HG03558 (cell line): Measurements from ENCODE around the gene CLIP2.

Source experiments
- ATAC-seq: cut with Tn5 transposase; IDR thresholded peaks from one replicate; pipeline ENCODE4 v1.9.1; 2021; ENCODE audit warnings: moderate number of reproducible peaks; ENCODE audit not compliant: unreplicated experiment; ENCODE audit errors: extremely low read depth

The CLIP2 gene

DNA sequence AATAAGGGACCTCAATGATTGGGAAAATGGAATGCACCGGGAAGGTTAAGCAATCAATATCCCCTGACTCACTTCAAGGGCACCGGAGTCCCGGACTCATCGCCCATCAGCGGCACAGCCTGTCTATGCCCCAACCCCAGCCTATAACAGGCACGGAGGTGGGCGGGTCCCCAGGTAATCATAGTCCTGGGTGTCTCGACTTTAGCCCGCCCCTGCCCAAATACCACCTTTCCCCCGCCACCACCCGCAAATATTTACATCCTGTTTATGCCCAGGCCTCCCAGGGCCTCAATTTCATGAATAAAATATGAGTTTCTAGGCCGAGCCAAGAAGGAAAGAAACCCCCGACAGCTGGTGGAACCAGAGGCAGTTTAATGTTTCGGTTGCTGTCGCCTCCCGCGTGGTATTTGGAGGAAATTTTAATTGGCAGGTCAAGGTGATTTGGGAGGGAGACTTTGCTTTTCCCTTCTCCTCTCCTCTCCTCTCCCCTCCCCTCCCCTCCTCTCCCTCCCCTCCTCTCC, 19.4 kb upstream of the CLIP2 start:
- no peak for ATAC-seq

- no peak for ATAC-seq
Measured at GRCh38 chr7:74271742-74272141, 17.5 kb upstream of the CLIP2 start.

- peak; percentile 80 for ATAC-seq
Measured at GRCh38 chr7:74272305-74273038, 16.7 kb upstream of the CLIP2 start.

DNA sequence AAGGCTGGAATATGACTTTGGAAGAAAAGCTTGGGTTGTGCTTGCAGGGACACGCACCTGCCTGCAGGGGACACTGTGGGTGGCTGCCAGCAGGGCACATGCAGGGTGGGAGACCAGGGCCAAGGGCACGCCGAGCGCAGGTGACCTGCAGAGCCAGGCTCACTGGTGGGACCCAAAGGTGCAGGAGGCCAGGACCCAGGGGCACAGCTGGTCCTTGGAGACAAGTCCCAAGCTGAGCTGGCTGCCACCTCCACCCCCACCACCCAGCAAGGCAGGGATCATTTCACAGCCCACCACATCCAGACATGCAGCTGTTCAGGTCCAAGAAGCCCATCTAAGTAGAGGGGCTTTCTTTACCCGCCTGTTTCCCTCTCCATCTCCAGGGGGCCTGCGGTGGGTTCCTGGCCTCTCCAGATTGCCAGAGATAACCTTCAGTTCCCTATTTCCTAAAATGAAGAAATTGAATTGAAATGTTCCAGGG, 13.8 kb upstream of the CLIP2 start:
- no peak for ATAC-seq

- ATAC-seq = no peak
Measured at GRCh38 chr7:74277636-74278035, 11.6 kb upstream of the CLIP2 start.

DNA sequence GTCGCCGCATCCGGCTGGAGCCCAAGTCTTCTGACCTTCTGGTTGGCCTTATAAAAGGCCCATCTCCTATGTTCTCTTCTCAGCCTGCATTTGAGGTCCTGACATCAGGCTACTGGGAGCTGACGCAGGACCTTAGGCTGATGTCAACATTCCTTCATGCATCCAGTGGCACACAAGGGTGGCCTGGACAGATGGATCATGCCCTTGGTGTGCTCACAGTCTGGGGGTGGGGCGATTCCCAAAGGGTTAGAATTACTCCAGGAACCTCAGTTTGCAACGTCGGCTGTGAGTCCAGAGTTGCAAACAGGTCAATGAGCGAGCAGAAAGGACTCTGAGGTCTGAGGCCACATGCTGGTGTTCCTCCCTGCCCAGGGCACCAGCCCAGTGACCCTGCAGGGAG, 8.2 kb upstream of the CLIP2 start:
- no peak for ATAC-seq

DNA sequence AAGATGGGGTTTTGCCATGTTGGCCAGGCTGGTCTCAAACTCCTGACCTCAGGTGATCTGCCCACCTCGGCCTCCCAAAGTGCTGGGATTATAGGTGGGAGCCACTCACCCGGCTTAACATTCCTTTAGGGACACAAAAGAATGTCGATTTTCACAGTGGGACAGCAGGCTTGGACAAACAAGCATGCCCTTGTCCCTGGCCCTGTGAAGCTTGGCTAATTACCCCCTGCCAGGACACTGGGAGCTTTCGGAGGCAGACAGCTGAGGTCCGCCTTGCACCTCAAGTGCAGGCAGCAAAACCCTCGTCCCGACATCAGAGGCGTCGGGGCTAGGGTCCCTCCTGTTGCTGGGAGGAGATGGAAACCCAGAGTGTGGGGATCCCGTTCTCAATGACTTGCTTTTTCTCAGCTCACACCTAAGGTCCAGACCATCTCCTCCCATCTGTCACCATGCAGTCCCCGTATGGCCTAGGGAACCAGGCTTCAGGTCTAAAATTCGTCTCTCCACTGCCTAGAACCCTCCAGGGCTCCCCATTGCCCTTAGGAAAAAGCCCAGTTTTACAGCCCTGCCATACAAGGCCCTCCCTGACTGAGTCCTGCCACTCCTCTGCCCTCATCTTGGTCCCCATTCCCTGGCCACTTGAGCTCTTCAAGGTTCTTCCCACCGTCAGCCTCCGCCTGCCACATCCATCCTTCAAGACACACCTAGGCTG, 6.3 kb upstream of the CLIP2 start:
- ATAC-seq = no peak

DNA sequence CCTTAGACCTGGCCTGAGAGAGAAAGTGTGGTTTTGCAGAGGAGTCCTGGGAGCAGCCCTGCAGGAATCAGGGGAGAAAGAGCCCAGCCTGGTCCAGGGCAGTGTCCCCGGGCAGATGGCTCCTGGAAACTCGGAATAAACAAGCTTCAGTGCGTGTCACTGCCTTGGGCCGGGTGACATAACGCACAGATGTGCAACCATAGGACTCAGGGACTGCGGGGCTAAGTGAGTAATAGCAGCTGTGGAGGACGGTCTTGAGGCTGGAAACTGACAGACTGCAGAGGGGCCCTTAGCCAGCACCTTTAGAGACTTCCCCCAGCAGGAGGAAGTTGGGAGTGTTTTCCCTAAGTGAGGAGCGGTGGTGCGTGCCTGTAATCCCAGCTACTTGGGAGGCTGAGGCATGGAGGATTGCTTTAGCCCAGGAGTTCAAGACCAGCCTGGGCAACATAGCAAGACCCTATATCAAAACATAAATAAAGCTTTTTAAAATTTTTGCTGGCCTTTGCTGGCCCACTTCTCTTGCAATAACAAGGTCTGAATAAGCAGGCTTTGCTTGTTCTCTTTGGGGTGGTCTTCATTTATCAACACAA, 5.3 kb upstream of the CLIP2 start:
- ATAC-seq = no peak

- ATAC-seq = no peak
Measured at GRCh38 chr7:74284781-74285259, 4.4 kb upstream of the CLIP2 start.

DNA sequence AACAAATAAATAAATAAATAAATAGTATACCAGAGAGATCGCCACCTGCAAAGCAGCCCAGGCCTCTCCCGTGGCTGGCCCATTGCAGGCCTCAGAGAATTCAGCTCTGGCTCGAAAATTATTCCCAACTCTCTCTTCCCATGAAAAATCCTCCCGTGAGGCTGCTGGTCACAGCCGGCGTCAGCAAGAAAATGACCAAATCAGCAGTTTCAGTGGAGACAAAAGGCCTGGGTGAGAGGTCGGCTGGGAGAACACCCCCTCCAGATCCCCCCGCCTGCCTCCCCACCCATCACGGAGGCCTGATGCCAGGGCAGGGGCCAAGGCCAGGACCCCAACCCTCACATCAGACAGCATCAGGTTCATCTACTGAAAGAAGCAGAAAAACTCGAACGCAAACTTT, 3.1 kb upstream of the CLIP2 start:
- no peak for ATAC-seq

- no peak for ATAC-seq
Measured at GRCh38 chr7:74287303-74288033, 1.7 kb upstream of the CLIP2 start.

- no peak for ATAC-seq
Measured at GRCh38 chr7:74288034-74288881, 949 bp upstream of the CLIP2 start.

GRCh38 chr7:74289659-74290552, 699 bp downstream of the CLIP2 start:
- no peak for ATAC-seq

DNA sequence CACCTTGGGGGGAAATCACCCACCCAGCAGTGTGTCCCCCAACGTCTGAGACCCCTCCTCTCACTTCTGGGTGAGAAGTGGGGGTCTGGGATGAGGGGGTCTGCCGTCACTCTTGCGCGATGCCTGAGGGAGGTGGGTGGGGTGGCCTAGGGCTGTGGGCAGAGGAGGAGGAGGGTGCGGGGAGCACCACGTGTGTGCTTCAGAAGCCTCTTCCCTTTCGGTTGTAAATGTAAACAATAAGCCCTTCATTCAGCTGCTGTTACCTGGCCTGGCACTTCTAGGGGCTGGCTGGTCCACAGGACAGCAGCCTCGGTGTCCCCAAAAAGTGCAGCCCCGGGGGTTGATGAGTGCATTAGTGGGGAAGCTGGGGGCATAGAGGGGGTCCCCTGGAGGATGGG, 1.3 kb downstream of the CLIP2 start:
- no peak for ATAC-seq

- no peak for ATAC-seq
Measured at GRCh38 chr7:74290981-74291441, 1.8 kb downstream of the CLIP2 start.

- ATAC-seq = no peak
Measured at GRCh38 chr7:74291535-74291934, 2.3 kb downstream of the CLIP2 start.

GRCh38 chr7:74292757-74293576, 3.8 kb downstream of the CLIP2 start:
- ATAC-seq = no peak

DNA sequence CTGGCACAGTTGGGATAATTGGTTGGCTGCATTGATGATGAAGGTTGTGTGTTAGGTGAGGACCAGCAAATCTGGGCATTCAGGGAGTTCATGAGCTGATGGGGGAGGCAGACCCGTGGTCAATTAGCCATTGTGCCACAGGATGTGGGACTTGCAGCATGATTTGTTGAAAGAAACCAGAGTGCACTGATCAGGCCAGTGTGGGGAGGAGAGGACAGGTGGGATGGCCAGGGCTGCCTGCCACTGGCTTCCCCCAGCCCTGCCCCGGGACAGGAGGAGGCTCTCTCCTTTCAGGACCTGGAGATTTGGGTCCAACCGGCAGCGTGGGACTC, 4.3 kb downstream of the CLIP2 start:
- no peak for ATAC-seq
